Aorta (tissue), 5 donors: ENCODE data around the gene EPC1. TPM values are rescaled to one million over a fixed set of nuclear protein-coding genes. Genes with fewer than 3 reads are reported as not detected.

Experiments
- ATAC-seq: fragments of 200-7000 bp; cut with Tn5 transposase; one replicate; pipeline ENCODE4 v1.9.1; 2022; ENCODE audit warnings: moderate library complexity; ENCODE audit not compliant: low FRiP score
- DNase-seq, 2 donors: peaks; one replicate each; pipeline ENCODE4 v3.0.0-alpha.2; 2020
- H3K27ac ChIP-seq, 2 donors: one replicate each; pipeline ENCODE4 v1.5.1; 2013; ENCODE audit warnings: low read length in 2 of 2, mild to moderate bottlenecking in 2 of 2, moderate library complexity in 2 of 2, control low read depth in 1 of 2, inconsistent platforms in 1 of 2, low read depth in 1 of 2
- H3K27me3 ChIP-seq, 2 donors: one replicate each; pipeline ENCODE4 v1.6.1; 2013; ENCODE audit warnings: control low read depth in 1 of 2, low read length in 1 of 2, mild to moderate bottlenecking in 1 of 2, moderate library complexity in 1 of 2; ENCODE audit not compliant: insufficient read depth in 2 of 2, control insufficient read depth in 1 of 2
- H3K36me3 ChIP-seq, 2 donors: one replicate each; pipeline ENCODE4 v1.6.1; 2013; ENCODE audit warnings: control low read depth in 1 of 2, low read length in 1 of 2, mild to moderate bottlenecking in 1 of 2; ENCODE audit not compliant: insufficient read depth in 2 of 2, control insufficient read depth in 1 of 2
- H3K4me1 ChIP-seq, 2 donors: one replicate each; pipeline ENCODE4 v1.6.1; 2013; ENCODE audit warnings: low read length in 2 of 2, control low read depth in 1 of 2, mild to moderate bottlenecking in 1 of 2, moderate library complexity in 1 of 2; ENCODE audit not compliant: insufficient read depth in 2 of 2, control insufficient read depth in 1 of 2
- H3K4me3 ChIP-seq, 2 donors: one replicate each; pipeline ENCODE4 v1.5.1; 2013; ENCODE audit warnings: low read length in 2 of 2, control low read depth in 1 of 2, mild to moderate bottlenecking in 1 of 2
- H3K9me3 ChIP-seq: one replicate; pipeline ENCODE4 v1.6.1; 2013; ENCODE audit warnings: mild to moderate bottlenecking, low read length; ENCODE audit not compliant: control insufficient read depth
- WGBS, 2 donors: extraction: QIAGEN DNeasy Blood & Tissue Kit; methylation state at CpG; one replicate each; pipeline ENCODE4 v1.1.7; 2013; 5-methylcytosine and 5-hydroxymethylcytosine counted together
- intact Hi-C, 2 donors: fragments of 100-400 bp; cut with DNase I; formaldehyde crosslinking; loops; one replicate each; pipeline versions ENCODE4 v1.14.2 to v1.15.0; 2022
- polyA plus RNA-seq, 2 donors: library from polyadenylated mRNA; stranded (reverse); fragments of 200-250 nt; gene quantifications; one replicate each; pipeline ENCODE4 v1.2.3, GENCODE V29; 2013
- total RNA-seq, 2 donors: library from RNA; stranded (reverse); fragmentation: NEBNext Ultra II Directional; extraction: Animal tissue kit (Norgen Biotek cat#: 25700); gene quantifications; one replicate each; pipeline ENCODE4 v1.2.1, GENCODE V29; 2021
- donor health status: healthy with polysubstance abuse.
- donor health status: Bipolar disorder and iron deficiency.
- donor health status: DM: no; HTN: no; CAD: no.
- donor health status: DM: no; HTN: no; CAD: no.
- donor health status: DM: yes; HTN: yes; CAD: no.

The EPC1 gene
- total and polyA plus RNA-seq, 4 donors: 15.9 to 53.9 (median 32.1) TPM

DNA sequence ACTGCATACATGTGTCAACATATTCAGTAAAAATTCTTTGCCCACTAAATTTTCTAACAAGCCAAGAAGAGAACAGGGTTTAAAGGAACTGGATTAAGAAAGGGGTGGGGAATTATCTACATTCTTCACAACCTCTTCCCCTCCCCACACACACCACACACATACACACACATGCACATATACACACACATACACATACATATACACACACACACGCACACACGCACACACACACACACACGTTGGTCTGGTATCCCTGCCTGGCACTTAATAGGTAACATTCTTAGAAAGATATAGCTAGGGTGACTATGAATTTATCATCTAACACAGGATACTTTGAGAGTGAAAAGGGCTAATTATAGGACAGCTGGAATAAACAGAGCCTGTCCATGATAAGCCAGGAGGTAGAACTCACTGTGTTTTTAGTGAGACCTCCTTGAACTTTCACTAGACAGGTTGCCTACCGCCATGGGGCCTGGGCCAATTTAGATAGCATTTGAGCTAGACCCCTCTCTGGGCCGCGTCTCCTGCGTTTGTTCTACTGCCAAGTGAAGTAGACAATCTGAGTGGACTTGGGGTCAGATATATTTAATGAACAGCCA, 33.1 kb upstream of the EPC1 start:
- H3K27me3 ChIP-seq: no peaks in the 10 kb centered on the region
- H3K4me3 ChIP-seq: peak overlapping the region in 1 of 2 donors; percentile 27
- no peak overlapping the region for H3K27ac ChIP-seq
- no peaks in the 10 kb centered on the region for H3K36me3 ChIP-seq
- no peak for ATAC-seq
- H3K4me1 ChIP-seq: no peaks in the 10 kb centered on the region
- no peak for DNase-seq
- intact Hi-C loops: loop anchor here in 1 of 2 donors (2.0 kb wide), 1 partner anchor 67 kb away; the partner anchor contains the start of gene CCDC7
- no peaks in the 10 kb centered on the region for H3K9me3 ChIP-seq
- 53 to 62% methylated on average over 7 of the region's 7 CpGs for WGBS, 2 donors

DNA sequence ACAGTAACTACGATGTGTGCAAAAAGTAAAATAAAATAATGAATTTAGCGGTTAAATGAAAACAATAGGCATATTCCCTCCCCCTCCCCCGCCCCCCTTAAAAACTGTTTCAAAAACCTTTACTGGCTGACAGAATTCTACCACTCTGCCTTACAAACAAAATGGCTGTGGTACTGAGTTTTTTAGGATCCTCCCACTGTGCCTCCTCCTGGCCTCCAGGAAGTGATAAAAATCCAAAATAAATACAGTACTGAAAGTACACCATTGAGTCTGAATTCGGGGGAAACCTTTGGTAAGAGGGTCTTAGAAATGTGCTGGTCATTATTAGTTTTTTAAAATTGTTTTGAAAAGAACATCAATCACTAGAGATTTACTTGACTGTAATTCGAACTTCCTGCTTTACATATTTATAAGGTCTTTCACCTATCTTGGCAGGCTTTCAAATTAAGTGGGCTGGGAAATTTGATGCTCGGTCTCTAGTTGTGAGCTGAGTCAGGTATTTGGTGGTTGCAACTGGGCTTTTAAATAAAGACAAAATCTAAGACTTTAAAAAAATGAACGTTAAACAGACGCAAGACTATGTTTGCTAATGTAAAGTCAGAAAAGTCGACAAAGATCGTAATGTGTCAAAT, 32.5 kb upstream of the EPC1 start:
- DNase-seq: no peak
- H3K27ac ChIP-seq: no peak overlapping the region
- no peaks in the 10 kb centered on the region for H3K27me3 ChIP-seq
- intact Hi-C loops: loop anchor here in 1 of 2 donors (2.0 kb wide), 1 partner anchor 67 kb away; the partner anchor contains the start of gene CCDC7
- no peaks in the 10 kb centered on the region for H3K9me3 ChIP-seq
- H3K4me3 ChIP-seq: peak overlapping the region; percentile 89 to 99
- WGBS, 2 donors: 8 to 9% methylated on average over 10 of the region's 10 CpGs
- no peaks in the 10 kb centered on the region for H3K4me1 ChIP-seq
- no peaks in the 10 kb centered on the region for H3K36me3 ChIP-seq
- peak; percentile 76 for ATAC-seq

DNA sequence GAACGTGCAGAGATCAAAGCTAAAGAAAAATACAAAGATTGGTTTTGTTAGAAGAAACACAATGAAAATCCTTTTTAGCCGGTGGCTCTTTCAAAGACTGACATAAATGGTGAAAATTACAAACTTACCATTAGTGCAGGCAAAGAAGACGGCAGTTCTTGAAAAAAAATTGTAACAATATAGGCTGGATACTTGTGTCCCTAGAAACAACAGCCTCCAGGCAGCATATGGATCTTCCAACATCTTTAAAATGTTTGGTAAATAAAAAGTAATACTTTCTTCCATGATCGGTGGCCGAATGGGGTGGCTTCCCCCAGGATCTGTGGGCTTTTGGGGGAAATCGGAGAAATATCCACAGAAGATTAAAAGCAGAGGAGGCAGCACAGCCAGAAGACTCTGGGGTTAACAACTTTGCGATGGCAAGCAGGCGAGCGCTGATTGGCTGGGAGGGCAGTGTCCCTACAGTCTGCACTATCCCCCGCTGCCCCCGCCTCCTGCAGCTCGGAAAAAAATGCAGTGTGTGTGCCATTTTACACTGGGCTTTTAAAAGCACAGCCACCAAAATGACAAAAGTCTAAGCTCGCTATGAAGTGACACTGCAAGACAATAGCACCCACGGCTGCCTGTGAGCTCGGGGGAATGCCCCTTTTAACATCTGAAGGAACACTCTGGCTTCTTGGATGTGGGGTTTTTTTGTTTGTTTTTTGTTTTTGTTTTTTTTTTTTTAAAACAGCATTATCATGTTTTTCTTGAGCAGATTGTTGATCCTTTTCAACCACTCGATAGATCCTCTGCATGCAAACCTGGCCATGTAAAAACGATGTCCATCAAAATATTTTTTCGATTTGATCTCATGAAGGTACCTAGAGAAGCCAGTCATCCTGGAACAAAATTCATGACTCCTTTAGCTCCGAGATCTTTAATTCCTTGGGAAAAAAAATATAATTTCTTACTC, 31.7 kb upstream of the EPC1 start:
- peak; percentile 98 for ATAC-seq
- intact Hi-C loops: loop anchor here in 1 of 2 donors (2.0 kb wide), 1 partner anchor 68 kb away; the partner anchor contains the start of gene CCDC7
- 0% methylated on average over 19 of the region's 19 CpGs for WGBS, 2 donors
- no peaks in the 10 kb centered on the region for H3K36me3 ChIP-seq
- no peaks in the 10 kb centered on the region for H3K27me3 ChIP-seq
- peak; percentile 96 to 97 for DNase-seq
- H3K9me3 ChIP-seq: no peaks in the 10 kb centered on the region
- H3K27ac ChIP-seq: peak overlapping the region; percentile 30 to 38
- no peaks in the 10 kb centered on the region for H3K4me1 ChIP-seq
- peak overlapping the region; percentile 89 to 99 for H3K4me3 ChIP-seq

DNA sequence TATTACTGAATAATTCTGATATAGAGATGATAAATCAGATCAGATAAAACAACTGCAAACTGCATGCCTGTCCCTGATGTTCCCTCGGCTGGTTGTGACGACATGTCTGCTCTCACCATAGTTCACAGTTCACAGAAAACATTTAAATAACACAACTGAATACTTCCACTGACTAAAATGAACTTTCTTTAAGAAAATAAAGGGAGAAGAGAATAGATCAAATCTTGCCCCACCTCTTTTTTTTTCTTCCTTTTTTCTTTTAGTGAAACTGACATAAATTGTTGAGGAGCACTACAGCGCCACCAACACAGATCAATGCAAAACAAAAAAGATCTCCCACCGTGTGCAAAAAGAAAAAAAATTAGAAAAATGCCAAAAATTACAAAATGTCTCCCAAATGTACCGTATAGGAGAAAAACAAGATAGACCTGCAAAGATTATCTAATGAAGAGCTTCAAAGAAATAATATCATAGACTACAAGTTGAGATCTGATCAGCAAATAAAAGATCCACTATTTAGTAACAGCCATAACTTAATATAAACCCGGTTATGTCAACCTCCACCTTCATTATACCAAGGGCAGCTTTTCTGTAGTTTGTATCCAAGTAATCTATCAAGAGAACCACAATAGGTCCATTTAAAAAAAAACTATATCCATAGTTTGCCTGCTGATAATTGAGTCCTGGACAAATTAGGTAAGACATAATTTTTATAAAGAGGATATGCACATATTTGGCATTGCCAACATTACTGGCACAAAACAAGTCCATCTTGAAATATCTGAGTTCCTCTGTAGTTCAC, 30.7 kb upstream of the EPC1 start:
- no peak overlapping the region for H3K27ac ChIP-seq
- H3K4me1 ChIP-seq: no peaks in the 10 kb centered on the region
- WGBS, 2 donors: 0% methylated on average over 6 of the region's 6 CpGs
- intact Hi-C loops: loop anchor here in 1 of 2 donors (2.0 kb wide), 1 partner anchor 69 kb away; the partner anchor contains the start of gene CCDC7
- ATAC-seq: peak; percentile 65
- no peaks in the 10 kb centered on the region for H3K27me3 ChIP-seq
- H3K4me3 ChIP-seq: peak overlapping the region; percentile 89 to 99
- H3K36me3 ChIP-seq: no peaks in the 10 kb centered on the region
- no peaks in the 10 kb centered on the region for H3K9me3 ChIP-seq
- peak in 1 of 2 donors; percentile 56 for DNase-seq

DNA sequence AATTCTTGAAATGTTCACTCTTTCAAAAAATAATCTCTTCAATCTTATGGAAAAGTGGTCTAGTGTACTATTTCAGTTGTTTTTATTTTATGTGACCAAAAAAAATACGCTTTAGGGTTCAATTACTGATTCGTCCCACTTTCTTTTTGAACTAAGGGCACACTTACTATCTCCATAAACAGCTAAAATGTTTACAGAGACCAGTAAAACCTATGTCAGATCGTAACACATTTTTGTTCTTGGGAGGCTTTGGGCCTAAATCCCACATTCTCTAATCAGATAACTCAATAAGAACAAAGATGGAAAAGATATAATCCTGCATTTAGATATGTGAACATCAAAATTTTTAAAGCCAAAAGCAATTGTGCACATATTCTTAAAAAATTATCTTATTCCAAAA, 29.8 kb upstream of the EPC1 start:
- DNase-seq (no peak), ATAC-seq (no peak)
- Histone ChIP-seq H3K4me3 (peak overlapping the region; percentile 64 to 92), H3K9me3 (no peaks in the 10 kb centered on the region), H3K27me3 (no peaks in the 10 kb centered on the region), H3K36me3 (no peaks in the 10 kb centered on the region), H3K27ac (no peak overlapping the region), H3K4me1 (no peaks in the 10 kb centered on the region)
- WGBS, 2 donors: 2 to 6% methylated on average over 3 of the region's 3 CpGs
- intact Hi-C loops: no loop called here

- Histone ChIP-seq H3K9me3 (no peaks in the 10 kb centered on the region), H3K4me1 (peaks cover 0 to 2% of the 10 kb centered on the region in 2 donors), H3K27ac (no peak overlapping the region), H3K36me3 (no peaks in the 10 kb centered on the region), H3K4me3 (no peak overlapping the region), H3K27me3 (no peaks in the 10 kb centered on the region)
- ATAC-seq: no peak
- intact Hi-C loops: no loop called here
- DNase-seq: no peak
- WGBS, 2 donors: 14 to 15% methylated on average over 1 of the region's 1 CpG
These were observed 29.1 kb upstream of the EPC1 start for GRCh38 chr10:32376097-32376496.

DNA sequence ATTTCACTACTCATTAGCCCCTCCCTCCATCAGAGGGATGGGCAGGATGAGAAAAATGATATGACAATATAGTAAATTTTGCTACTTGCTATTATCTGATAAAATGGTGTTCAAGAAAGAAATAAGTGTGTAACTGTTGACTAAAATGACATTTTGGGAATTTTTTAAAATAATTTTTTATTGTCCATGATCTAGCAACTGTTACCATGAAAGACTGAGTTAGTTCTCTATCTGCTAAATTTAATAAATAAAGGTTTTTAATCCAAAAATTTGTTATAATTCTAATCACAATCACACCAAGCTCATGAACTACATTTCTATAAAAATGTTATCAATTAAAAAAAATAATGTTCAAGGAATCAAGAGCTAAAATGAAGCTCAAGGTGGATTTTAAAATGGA, 28.7 kb upstream of the EPC1 start:
- H3K4me3 ChIP-seq: no peak overlapping the region
- intact Hi-C loops: no loop called here

GRCh38 chr10:32374605-32375004, 27.6 kb upstream of the EPC1 start:
- Histone ChIP-seq H3K4me1 (peaks cover 0 to 3% of the 10 kb centered on the region in 2 donors), H3K27me3 (no peaks in the 10 kb centered on the region), H3K9me3 (no peaks in the 10 kb centered on the region), H3K36me3 (no peaks in the 10 kb centered on the region), H3K4me3 (no peak overlapping the region), H3K27ac (no peak overlapping the region)
- intact Hi-C loops: no loop called here
- ATAC-seq (no peak), DNase-seq (no peak)
- 58 to 71% methylated on average over 1 of the region's 1 CpG for WGBS, 2 donors

More for the DNA sequence above, 28.7 kb upstream of the EPC1 start:
- Histone ChIP-seq H3K4me1 (peaks cover 0 to 3% of the 10 kb centered on the region in 2 donors), H3K36me3 (no peaks in the 10 kb centered on the region), H3K27me3 (no peaks in the 10 kb centered on the region), H3K9me3 (no peaks in the 10 kb centered on the region), H3K27ac (no peak overlapping the region)
- DNase-seq (no peak), ATAC-seq (no peak)
